ENCODE data around the gene THRAP3.
A peak's percentile ranks its signal among the peaks of the same experiment; 100 is the strongest.

The THRAP3 gene

GRCh38 chr1:36329817-36330216 lies 105.6 kb downstream of the THRAP3 start:
- H3K27ac Mint-ChIP-seq = no peak overlapping the region
- no peak overlapping the region for H3K4me3 Mint-ChIP-seq
- no peaks in the 10 kb centered on the region for H3K9me3 Mint-ChIP-seq (ENCODE audit: low read depth)
- H3K36me3 Mint-ChIP-seq = no peaks in the 10 kb centered on the region
- H3K27me3 Mint-ChIP-seq = peaks cover 3% of the 10 kb centered on the region
- H3K4me1 Mint-ChIP-seq (ENCODE audit: low read depth) = peaks cover 4% of the 10 kb centered on the region

DNA sequence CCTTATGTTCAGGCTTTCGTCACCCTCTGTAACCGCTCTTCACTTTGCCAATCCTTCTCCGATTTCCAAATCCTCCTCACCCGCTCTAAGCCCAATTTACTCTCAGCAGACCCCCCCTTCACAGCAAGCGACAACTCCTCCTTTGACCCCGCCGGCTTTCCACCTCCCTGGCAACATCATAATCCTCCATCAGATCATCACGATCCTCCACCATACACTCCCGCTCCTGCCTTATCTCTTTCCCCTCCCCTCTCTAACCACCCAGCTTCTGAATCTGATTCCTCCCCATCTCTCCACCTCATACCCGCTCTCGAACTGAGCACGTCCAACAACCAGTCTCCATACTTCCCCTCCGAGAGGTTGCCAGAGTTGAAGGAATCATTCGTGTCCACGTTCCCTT lies 106.7 kb downstream of the THRAP3 start:
- Mint-ChIP-seq H3K27me3 (peaks cover 3% of the 10 kb centered on the region), H3K27ac (no peak overlapping the region), H3K4me1 (ENCODE audit: low read depth) (peaks cover 3% of the 10 kb centered on the region), H3K9me3 (ENCODE audit: low read depth) (no peaks in the 10 kb centered on the region), H3K36me3 (no peaks in the 10 kb centered on the region), H3K4me3 (no peak overlapping the region)

GRCh38 chr1:36337830-36338229 lies 113.6 kb downstream of the THRAP3 start:
- no peaks in the 10 kb centered on the region for H3K36me3 Mint-ChIP-seq
- no peak overlapping the region for H3K27ac Mint-ChIP-seq
- no peaks in the 10 kb centered on the region for H3K9me3 Mint-ChIP-seq (ENCODE audit: low read depth)
- H3K4me1 Mint-ChIP-seq (ENCODE audit: low read depth) = peaks cover 7% of the 10 kb centered on the region
- H3K4me3 Mint-ChIP-seq = no peak overlapping the region
- no peaks in the 10 kb centered on the region for H3K27me3 Mint-ChIP-seq

GRCh38 chr1:36339215-36339614 lies 115.0 kb downstream of the THRAP3 start:
- Mint-ChIP-seq H3K27ac (no peak overlapping the region), H3K9me3 (ENCODE audit: low read depth) (no peaks in the 10 kb centered on the region), H3K4me1 (ENCODE audit: low read depth) (peaks cover 7% of the 10 kb centered on the region), H3K27me3 (no peaks in the 10 kb centered on the region), H3K4me3 (no peak overlapping the region), H3K36me3 (no peaks in the 10 kb centered on the region)

- Mint-ChIP-seq H3K36me3 (no peaks in the 10 kb centered on the region), H3K27me3 (no peaks in the 10 kb centered on the region), H3K9me3 (ENCODE audit: low read depth) (no peaks in the 10 kb centered on the region), H3K4me3 (no peak overlapping the region), H3K27ac (no peak overlapping the region), H3K4me1 (ENCODE audit: low read depth) (peaks cover 7% of the 10 kb centered on the region)
Observed at GRCh38 chr1:36339615-36340014, 115.4 kb downstream of the THRAP3 start.

- no peaks in the 10 kb centered on the region for H3K36me3 Mint-ChIP-seq
- peaks cover 7% of the 10 kb centered on the region for H3K4me1 Mint-ChIP-seq (ENCODE audit: low read depth)
- no peak overlapping the region for H3K4me3 Mint-ChIP-seq
- H3K9me3 Mint-ChIP-seq (ENCODE audit: low read depth) = no peaks in the 10 kb centered on the region
- no peak overlapping the region for H3K27ac Mint-ChIP-seq
- H3K27me3 Mint-ChIP-seq = no peaks in the 10 kb centered on the region
Observed at GRCh38 chr1:36341626-36342320, 117.5 kb downstream of the THRAP3 start.

GRCh38 chr1:36342426-36343185 lies 118.4 kb downstream of the THRAP3 start:
- Mint-ChIP-seq H3K4me3 (no peak overlapping the region), H3K27me3 (no peaks in the 10 kb centered on the region), H3K9me3 (ENCODE audit: low read depth) (no peaks in the 10 kb centered on the region), H3K27ac (no peak overlapping the region), H3K36me3 (no peaks in the 10 kb centered on the region), H3K4me1 (ENCODE audit: low read depth) (peaks cover 7% of the 10 kb centered on the region)

- Mint-ChIP-seq H3K27me3 (no peaks in the 10 kb centered on the region), H3K27ac (no peak overlapping the region), H3K4me3 (no peak overlapping the region), H3K4me1 (ENCODE audit: low read depth) (peaks cover 7% of the 10 kb centered on the region), H3K36me3 (no peaks in the 10 kb centered on the region), H3K9me3 (ENCODE audit: low read depth) (no peaks in the 10 kb centered on the region)
Observed at GRCh38 chr1:36343651-36344394, 119.6 kb downstream of the THRAP3 start.

- Mint-ChIP-seq H3K4me3 (no peak overlapping the region), H3K9me3 (ENCODE audit: low read depth) (no peaks in the 10 kb centered on the region), H3K27me3 (no peaks in the 10 kb centered on the region), H3K36me3 (no peaks in the 10 kb centered on the region), H3K4me1 (ENCODE audit: low read depth) (peaks cover 6% of the 10 kb centered on the region), H3K27ac (no peak overlapping the region)
Observed at GRCh38 chr1:36344395-36344680, 120.1 kb downstream of the THRAP3 start.

- H3K4me3 Mint-ChIP-seq = no peak overlapping the region
- H3K27me3 Mint-ChIP-seq = no peaks in the 10 kb centered on the region
- H3K36me3 Mint-ChIP-seq = no peaks in the 10 kb centered on the region
- H3K27ac Mint-ChIP-seq = no peak overlapping the region
- H3K9me3 Mint-ChIP-seq (ENCODE audit: low read depth) = no peaks in the 10 kb centered on the region
- H3K4me1 Mint-ChIP-seq (ENCODE audit: low read depth) = peaks cover 7% of the 10 kb centered on the region
Observed at GRCh38 chr1:36345353-36345752, 121.1 kb downstream of the THRAP3 start.

GRCh38 chr1:36346741-36347370 lies 122.6 kb downstream of the THRAP3 start:
- no peak overlapping the region for H3K4me3 Mint-ChIP-seq
- no peak overlapping the region for H3K27ac Mint-ChIP-seq
- H3K9me3 Mint-ChIP-seq (ENCODE audit: low read depth) = no peaks in the 10 kb centered on the region
- H3K4me1 Mint-ChIP-seq (ENCODE audit: low read depth) = peaks cover 20% of the 10 kb centered on the region
- no peaks in the 10 kb centered on the region for H3K36me3 Mint-ChIP-seq
- no peaks in the 10 kb centered on the region for H3K27me3 Mint-ChIP-seq

- H3K4me1 Mint-ChIP-seq (ENCODE audit: low read depth) = peaks cover 24% of the 10 kb centered on the region
- H3K27me3 Mint-ChIP-seq = no peaks in the 10 kb centered on the region
- H3K27ac Mint-ChIP-seq = no peak overlapping the region
- no peak overlapping the region for H3K4me3 Mint-ChIP-seq
- H3K36me3 Mint-ChIP-seq = peaks cover 3% of the 10 kb centered on the region
- H3K9me3 Mint-ChIP-seq (ENCODE audit: low read depth) = no peaks in the 10 kb centered on the region
Observed at GRCh38 chr1:36349241-36349671, 125.0 kb downstream of the THRAP3 start.

DNA sequence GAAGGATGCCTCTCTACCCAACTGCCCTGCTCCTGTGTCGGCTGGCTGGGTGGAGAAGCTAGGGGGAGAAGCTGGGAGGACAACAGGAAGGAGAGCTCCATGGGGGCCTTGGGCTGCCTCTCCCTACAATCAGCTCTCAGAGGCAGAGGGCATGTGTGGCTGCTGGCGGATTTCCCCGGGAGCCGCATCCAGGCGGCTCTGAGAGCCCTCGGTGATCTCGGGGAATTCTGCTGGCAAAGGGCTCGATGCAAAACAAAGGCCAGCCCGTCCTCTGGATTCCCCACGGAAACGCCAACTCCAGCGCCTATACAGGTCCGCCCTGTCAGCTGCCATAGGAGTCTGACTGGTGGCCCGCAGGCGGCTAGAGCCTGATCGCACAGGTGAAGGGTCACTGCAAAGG lies 125.6 kb downstream of the THRAP3 start:
- H3K4me1 Mint-ChIP-seq (ENCODE audit: low read depth) = peaks cover 24% of the 10 kb centered on the region
- H3K4me3 Mint-ChIP-seq = no peak overlapping the region
- no peaks in the 10 kb centered on the region for H3K9me3 Mint-ChIP-seq (ENCODE audit: low read depth)
- H3K36me3 Mint-ChIP-seq = peaks cover 4% of the 10 kb centered on the region
- peak overlapping the region; percentile 72 for H3K27ac Mint-ChIP-seq
- H3K27me3 Mint-ChIP-seq = no peaks in the 10 kb centered on the region

DNA sequence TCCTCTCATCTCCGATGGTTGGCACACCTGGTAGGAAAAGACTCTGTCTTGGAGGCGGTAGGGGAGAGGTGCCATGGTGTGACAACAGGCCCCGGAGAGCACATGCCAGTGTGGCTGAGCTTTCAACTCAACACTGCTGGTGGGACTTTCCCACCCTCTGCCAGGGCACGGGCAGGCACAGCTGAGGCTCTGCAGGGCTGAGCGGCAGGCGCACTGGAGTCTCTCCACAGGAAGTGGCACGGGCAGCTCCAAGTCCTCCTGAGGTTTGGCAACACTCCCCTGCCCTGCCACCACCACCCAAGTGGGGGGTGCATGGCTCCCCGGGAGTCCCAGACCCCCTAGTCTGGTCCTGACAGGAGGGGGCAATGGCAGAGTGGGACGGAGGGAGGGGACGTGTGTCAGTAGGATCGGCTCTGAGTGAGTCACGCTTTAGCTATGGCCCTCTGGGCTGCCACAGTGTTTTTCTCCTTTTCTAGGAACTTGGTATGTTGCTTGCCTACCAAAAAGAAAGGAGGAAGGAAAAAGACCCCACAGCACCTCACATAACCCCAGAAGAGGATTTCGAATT lies 126.5 kb downstream of the THRAP3 start:
- H3K4me1 Mint-ChIP-seq (ENCODE audit: low read depth) = peaks cover 24% of the 10 kb centered on the region
- peak overlapping the region; percentile 72 for H3K27ac Mint-ChIP-seq
- no peaks in the 10 kb centered on the region for H3K27me3 Mint-ChIP-seq
- H3K36me3 Mint-ChIP-seq = peaks cover 6% of the 10 kb centered on the region
- H3K4me3 Mint-ChIP-seq = peak overlapping the region; percentile 38
- H3K9me3 Mint-ChIP-seq (ENCODE audit: low read depth) = no peaks in the 10 kb centered on the region
